ENCODE results near the gene ZSCAN25.

GRCh38 chr7:99576251-99576650, 40.5 kb upstream of the ZSCAN25 start:
- TF ChIP-seq CTCF (IDR thresholded peaks at IDR 0.05) (no peak), EP300 (IDR thresholded peaks at IDR 0.05) (no peak), POLR2AphosphoS5 (IDR thresholded peaks at IDR 0.05) (no peak), POLR2A (IDR thresholded peaks at IDR 0.05) (no peak)

Data from gastroesophageal sphincter (tissue), 3 donors.